ENCODE data around the gene ASB13. TPM values are rescaled to one million over a fixed set of nuclear protein-coding genes. Genes with fewer than 3 reads are reported as not detected.

ASB13 gene
- total RNA-seq, 1 experiment from 2014 or later = 25.9 TPM

DNA sequence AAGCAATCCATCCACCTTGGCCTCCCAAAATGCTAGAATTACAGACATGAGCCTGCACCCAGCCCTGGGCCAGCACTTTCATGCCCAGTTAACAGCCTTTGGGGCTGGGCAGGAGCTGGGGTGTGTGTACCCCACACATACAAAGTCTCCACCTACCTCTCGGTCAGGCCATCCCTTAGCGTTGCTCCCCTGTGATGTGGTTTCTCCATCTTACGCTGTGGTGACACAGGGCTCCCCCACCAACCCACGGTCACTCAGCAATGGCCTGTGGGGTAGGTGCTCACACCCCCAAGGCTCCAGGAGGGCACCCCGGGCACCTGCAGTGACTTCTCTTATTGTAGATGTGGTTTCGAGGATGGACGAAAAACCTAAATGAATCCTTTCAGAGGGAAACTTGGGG lies 58.8 kb downstream of the ASB13 start:
- H3K9me3 ChIP-seq (ENCODE audit: control insufficient read depth in 1 of 2, insufficient read depth in 1 of 2, low read depth in 1 of 2, low read length in 2 of 2) = no peaks in the 10 kb centered on the region
- ChIA-PET POLR2A (no interaction called here), RAD21 (ENCODE audit: low non-redundant PET in 1 of 2, low total read pairs in 2 of 2, uncharacterized antibody in 2 of 2, unreplicated experiment in 2 of 2) (no interaction called here), CTCF (no interaction called here)
- H3K4me1 ChIP-seq (ENCODE audit: control insufficient read depth in 1 of 2, insufficient read depth in 2 of 2, low read length in 2 of 2) = peaks cover 16 to 35% of the 10 kb centered on the region in 2 experiments
- no peak for DNase-seq (ENCODE audit: low read depth, low spot score)
- no peaks in the 10 kb centered on the region for H3K9me2 ChIP-seq (ENCODE audit: insufficient read depth)
- H3K36me3 ChIP-seq (ENCODE audit: control insufficient read depth in 1 of 2, insufficient read depth in 2 of 2, low read length in 2 of 2) = no peaks in the 10 kb centered on the region
- H3K27ac ChIP-seq (ENCODE audit: low read depth, low read length) = no peak overlapping the region
- H4K20me1 ChIP-seq (ENCODE audit: insufficient read depth) = no peaks in the 10 kb centered on the region
- no peak overlapping the region for H3K9ac ChIP-seq (ENCODE audit: low read length)
- BruUV-seq (replicated peaks) = no TSS peak
- intact Hi-C loops (cut with micrococcal nuclease) = no loop called here
- H3K27me3 ChIP-seq (ENCODE audit: insufficient read depth, low read length) = no peaks in the 10 kb centered on the region
- H3K4me2 ChIP-seq (ENCODE audit: low read length) = no peak overlapping the region
- H3K79me2 ChIP-seq (ENCODE audit: insufficient read depth, low read length) = no peaks in the 10 kb centered on the region
- TF ChIP-seq POLR2A (IDR thresholded peaks at IDR 0.05; ENCODE audit: borderline replicate concordance, extremely low read depth, insufficient read depth, insufficient read length) (no peak), EZH2 (IDR thresholded peaks at IDR 0.05) (no peak)
- no peak overlapping the region for H2AFZ ChIP-seq (ENCODE audit: low read depth, low read length, poor library complexity, severe bottlenecking)
- H3K4me3 ChIP-seq (replicated peaks in 1 of 2; ENCODE audit: low read depth in 1 of 2, low read length in 2 of 2) = no peak overlapping the region
- ATAC-seq = no peak

DNA sequence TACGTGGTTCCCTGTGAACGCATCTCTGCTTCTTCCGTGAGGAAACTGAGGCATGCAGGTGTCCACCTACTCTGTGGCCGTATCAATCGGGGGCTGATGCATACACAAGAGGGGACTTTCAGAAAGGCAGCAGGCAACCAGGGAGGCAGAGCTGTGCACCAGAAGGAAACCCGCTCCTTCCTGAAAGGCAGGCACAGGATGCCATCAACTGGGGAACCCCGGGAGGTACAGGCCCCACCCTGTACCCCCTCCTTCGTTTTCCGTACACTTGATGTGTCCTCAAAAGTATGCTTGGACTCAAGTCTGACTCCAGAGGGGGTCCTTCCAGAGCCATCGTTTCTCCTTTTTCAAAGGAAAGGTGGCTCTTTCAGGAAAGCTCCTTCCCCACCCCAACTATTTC lies 59.5 kb downstream of the ASB13 start:
- Histone ChIP-seq H4K20me1 (ENCODE audit: insufficient read depth) (no peaks in the 10 kb centered on the region), H3K36me3 (ENCODE audit: control insufficient read depth in 1 of 2, insufficient read depth in 2 of 2, low read length in 2 of 2) (no peaks in the 10 kb centered on the region), H3K4me2 (ENCODE audit: low read length) (no peak overlapping the region), H3K9me3 (ENCODE audit: control insufficient read depth in 1 of 2, insufficient read depth in 1 of 2, low read depth in 1 of 2, low read length in 2 of 2) (no peaks in the 10 kb centered on the region), H3K9me2 (ENCODE audit: insufficient read depth) (no peaks in the 10 kb centered on the region), H3K4me1 (ENCODE audit: control insufficient read depth in 1 of 2, insufficient read depth in 2 of 2, low read length in 2 of 2) (peaks cover 16 to 28% of the 10 kb centered on the region in 2 experiments), H2AFZ (ENCODE audit: low read depth, low read length, poor library complexity, severe bottlenecking) (no peak overlapping the region), H3K9ac (ENCODE audit: low read length) (no peak overlapping the region), H3K4me3 (replicated peaks in 1 of 2; ENCODE audit: low read depth in 1 of 2, low read length in 2 of 2) (no peak overlapping the region), H3K79me2 (ENCODE audit: insufficient read depth, low read length) (no peaks in the 10 kb centered on the region), H3K27me3 (ENCODE audit: insufficient read depth, low read length) (no peaks in the 10 kb centered on the region), H3K27ac (ENCODE audit: low read depth, low read length) (no peak overlapping the region)
- ChIA-PET CTCF (no interaction called here), RAD21 (ENCODE audit: low non-redundant PET in 1 of 2, low total read pairs in 2 of 2, uncharacterized antibody in 2 of 2, unreplicated experiment in 2 of 2) (no interaction called here), POLR2A (no interaction called here)
- ATAC-seq = no peak
- no TSS peak for BruUV-seq (replicated peaks)
- DNase-seq (ENCODE audit: low read depth, low spot score) = no peak
- TF ChIP-seq, protein P1, sequence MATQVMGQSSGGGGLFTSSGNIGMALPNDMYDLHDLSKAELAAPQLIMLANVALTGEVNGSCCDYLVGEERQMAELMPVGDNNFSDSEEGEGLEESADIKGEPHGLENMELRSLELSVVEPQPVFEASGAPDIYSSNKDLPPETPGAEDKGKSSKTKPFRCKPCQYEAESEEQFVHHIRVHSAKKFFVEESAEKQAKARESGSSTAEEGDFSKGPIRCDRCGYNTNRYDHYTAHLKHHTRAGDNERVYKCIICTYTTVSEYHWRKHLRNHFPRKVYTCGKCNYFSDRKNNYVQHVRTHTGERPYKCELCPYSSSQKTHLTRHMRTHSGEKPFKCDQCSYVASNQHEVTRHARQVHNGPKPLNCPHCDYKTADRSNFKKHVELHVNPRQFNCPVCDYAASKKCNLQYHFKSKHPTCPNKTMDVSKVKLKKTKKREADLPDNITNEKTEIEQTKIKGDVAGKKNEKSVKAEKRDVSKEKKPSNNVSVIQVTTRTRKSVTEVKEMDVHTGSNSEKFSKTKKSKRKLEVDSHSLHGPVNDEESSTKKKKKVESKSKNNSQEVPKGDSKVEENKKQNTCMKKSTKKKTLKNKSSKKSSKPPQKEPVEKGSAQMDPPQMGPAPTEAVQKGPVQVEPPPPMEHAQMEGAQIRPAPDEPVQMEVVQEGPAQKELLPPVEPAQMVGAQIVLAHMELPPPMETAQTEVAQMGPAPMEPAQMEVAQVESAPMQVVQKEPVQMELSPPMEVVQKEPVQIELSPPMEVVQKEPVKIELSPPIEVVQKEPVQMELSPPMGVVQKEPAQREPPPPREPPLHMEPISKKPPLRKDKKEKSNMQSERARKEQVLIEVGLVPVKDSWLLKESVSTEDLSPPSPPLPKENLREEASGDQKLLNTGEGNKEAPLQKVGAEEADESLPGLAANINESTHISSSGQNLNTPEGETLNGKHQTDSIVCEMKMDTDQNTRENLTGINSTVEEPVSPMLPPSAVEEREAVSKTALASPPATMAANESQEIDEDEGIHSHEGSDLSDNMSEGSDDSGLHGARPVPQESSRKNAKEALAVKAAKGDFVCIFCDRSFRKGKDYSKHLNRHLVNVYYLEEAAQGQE (IDR thresholded peaks at IDR 0.05; ENCODE audit: low read depth) = no peak
- TF ChIP-seq SIN3A (IDR thresholded peaks at IDR 0.05; ENCODE audit: low read depth) (no peak), POLR2A (IDR thresholded peaks at IDR 0.05; ENCODE audit: borderline replicate concordance, extremely low read depth, insufficient read depth, insufficient read length) (no peak), CBX3 (IDR thresholded peaks at IDR 0.05; ENCODE audit: low read depth) (no peak), JUND (IDR thresholded peaks at IDR 0.05) (no peak), TCF7L2 (IDR thresholded peaks at IDR 0.05; ENCODE audit: borderline replicate concordance, extremely low read depth, insufficient read depth, insufficient read length) (no peak)
- TF ChIP-seq, protein P2, sequence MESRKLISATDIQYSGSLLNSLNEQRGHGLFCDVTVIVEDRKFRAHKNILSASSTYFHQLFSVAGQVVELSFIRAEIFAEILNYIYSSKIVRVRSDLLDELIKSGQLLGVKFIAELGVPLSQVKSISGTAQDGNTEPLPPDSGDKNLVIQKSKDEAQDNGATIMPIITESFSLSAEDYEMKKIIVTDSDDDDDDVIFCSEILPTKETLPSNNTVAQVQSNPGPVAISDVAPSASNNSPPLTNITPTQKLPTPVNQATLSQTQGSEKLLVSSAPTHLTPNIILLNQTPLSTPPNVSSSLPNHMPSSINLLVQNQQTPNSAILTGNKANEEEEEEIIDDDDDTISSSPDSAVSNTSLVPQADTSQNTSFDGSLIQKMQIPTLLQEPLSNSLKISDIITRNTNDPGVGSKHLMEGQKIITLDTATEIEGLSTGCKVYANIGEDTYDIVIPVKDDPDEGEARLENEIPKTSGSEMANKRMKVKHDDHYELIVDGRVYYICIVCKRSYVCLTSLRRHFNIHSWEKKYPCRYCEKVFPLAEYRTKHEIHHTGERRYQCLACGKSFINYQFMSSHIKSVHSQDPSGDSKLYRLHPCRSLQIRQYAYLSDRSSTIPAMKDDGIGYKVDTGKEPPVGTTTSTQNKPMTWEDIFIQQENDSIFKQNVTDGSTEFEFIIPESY (IDR thresholded peaks at IDR 0.05; ENCODE audit: extremely low read depth, insufficient replicate concordance, low read length) = no peak
- TF ChIP-seq, protein P3, sequence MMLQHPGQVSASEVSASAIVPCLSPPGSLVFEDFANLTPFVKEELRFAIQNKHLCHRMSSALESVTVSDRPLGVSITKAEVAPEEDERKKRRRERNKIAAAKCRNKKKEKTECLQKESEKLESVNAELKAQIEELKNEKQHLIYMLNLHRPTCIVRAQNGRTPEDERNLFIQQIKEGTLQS (IDR thresholded peaks at IDR 0.05) = no peak
- intact Hi-C loops (cut with micrococcal nuclease) = no loop called here

Measured in HCT116 (cell line).